H9 (cell line): ENCODE data around the gene TBC1D22A. TPM values are rescaled to one million over a fixed set of nuclear protein-coding genes. Genes with fewer than 3 reads are reported as not detected.

ENCODE experiments used
- DNase-seq: peaks from one replicate; pipeline ENCODE4 v3.0.0-alpha.2; 2017
- H2AFZ ChIP-seq: one replicate; pipeline ENCODE4 v1.6.1; 2013; ENCODE audit warnings: mild to moderate bottlenecking, low read length, control low read depth, moderate library complexity
- H2AK5ac ChIP-seq: 2 replicates; pipeline ENCODE4 v1.6.1; 2013; ENCODE audit warnings: low read length, control low read depth, mixed read lengths; ENCODE audit not compliant: insufficient read length
- H2BK120ac ChIP-seq: one replicate; pipeline ENCODE4 v1.6.1; 2013; ENCODE audit warnings: low read depth, mild to moderate bottlenecking, low read length, control low read depth, inconsistent platforms; ENCODE audit not compliant: poor library complexity, severe bottlenecking
- H2BK12ac ChIP-seq: 2 replicates; pipeline ENCODE4 v1.6.1; 2013; ENCODE audit warnings: low read length, control low read depth, mixed read lengths, low read depth; ENCODE audit not compliant: insufficient read length
- H2BK15ac ChIP-seq: 2 replicates; pipeline ENCODE4 v1.6.1; 2013; ENCODE audit warnings: low read depth, low read length, control low read depth
- H2BK20ac ChIP-seq: one replicate; pipeline ENCODE4 v1.6.1; 2013; ENCODE audit warnings: low read depth, mild to moderate bottlenecking, low read length, control low read depth, inconsistent platforms; ENCODE audit not compliant: poor library complexity, severe bottlenecking
- H2BK5ac ChIP-seq: 2 replicates; pipeline ENCODE4 v1.6.1; 2013; ENCODE audit warnings: low read length, control low read depth, mixed read lengths; ENCODE audit not compliant: insufficient read length
- H3K14ac ChIP-seq: 2 replicates; pipeline ENCODE4 v1.6.1; 2013; ENCODE audit warnings: low read length, control low read depth; ENCODE audit not compliant: insufficient read depth
- H3K18ac ChIP-seq: 2 replicates; pipeline ENCODE4 v1.6.1; 2013; ENCODE audit warnings: low read depth, mild to moderate bottlenecking, mixed read lengths, low read length, control low read depth; ENCODE audit not compliant: insufficient read length
- H3K23ac ChIP-seq: 2 replicates; pipeline ENCODE4 v1.6.1; 2013; ENCODE audit warnings: low read length, control low read depth, mixed read lengths, low read depth; ENCODE audit not compliant: insufficient read length
- H3K23me2 ChIP-seq: 2 replicates; pipeline ENCODE4 v1.6.1; 2013; ENCODE audit warnings: low read depth, mild to moderate bottlenecking, mixed read lengths, low read length, control low read depth; ENCODE audit not compliant: insufficient read length, poor library complexity, severe bottlenecking
- H3K27ac ChIP-seq: 2 replicates; pipeline ENCODE4 v1.5.1; 2013; ENCODE audit warnings: low read length, control low read depth, mixed read lengths, low read depth; ENCODE audit not compliant: insufficient read length
- H3K27me3 ChIP-seq: 2 replicates; pipeline ENCODE4 v1.6.1; 2013; ENCODE audit warnings: low read length, control low read depth, inconsistent platforms; ENCODE audit not compliant: insufficient read depth
- H3K4ac ChIP-seq: 2 replicates; pipeline ENCODE4 v1.6.1; 2013; ENCODE audit warnings: low read depth, mild to moderate bottlenecking, control low read depth, inconsistent platforms, low read length, moderate library complexity
- H3K4me1 ChIP-seq: 2 replicates; pipeline ENCODE4 v1.6.1; 2013; ENCODE audit warnings: low read length, control low read depth, inconsistent platforms; ENCODE audit not compliant: insufficient read depth
- H3K4me2 ChIP-seq: 2 replicates; pipeline ENCODE4 v1.6.1; 2013; ENCODE audit warnings: low read length, control low read depth, mixed read lengths; ENCODE audit not compliant: insufficient read length, insufficient read depth
- H3K56ac ChIP-seq: 2 replicates; pipeline ENCODE4 v1.6.1; 2013; ENCODE audit warnings: low read depth, mild to moderate bottlenecking, mixed read lengths, low read length, control low read depth; ENCODE audit not compliant: insufficient read length
- H3K79me1 ChIP-seq: 2 replicates; pipeline ENCODE4 v1.6.1; 2013; ENCODE audit warnings: low read depth, mild to moderate bottlenecking, moderate library complexity, low read length, control low read depth, inconsistent platforms; ENCODE audit not compliant: insufficient read depth, poor library complexity, severe bottlenecking
- H3K79me2 ChIP-seq: 2 replicates; pipeline ENCODE4 v1.6.1; 2013; ENCODE audit warnings: low read length, control low read depth, inconsistent platforms; ENCODE audit not compliant: insufficient read depth
- H3K9ac ChIP-seq: 2 replicates; pipeline ENCODE4 v1.6.1; 2013; ENCODE audit warnings: low read length, control low read depth, mixed read lengths; ENCODE audit not compliant: insufficient read length; ENCODE audit errors: extremely low read depth
- H3K9me3 ChIP-seq: one replicate; pipeline ENCODE4 v1.6.1; 2013; ENCODE audit warnings: low read depth, low read length, inconsistent platforms; ENCODE audit not compliant: control insufficient read depth
- H3T11ph ChIP-seq: one replicate; pipeline ENCODE4 v1.6.1; 2013; ENCODE audit warnings: mild to moderate bottlenecking, low read length, control low read depth, inconsistent platforms
- H4K20me1 ChIP-seq: one replicate; pipeline ENCODE4 v1.6.1; 2013; ENCODE audit not compliant: control insufficient read depth, insufficient read length, insufficient read depth
- H4K5ac ChIP-seq: 2 replicates; pipeline ENCODE4 v1.6.1; 2013; ENCODE audit warnings: low read depth, mild to moderate bottlenecking, mixed read lengths, low read length, control low read depth; ENCODE audit not compliant: insufficient read length
- H4K8ac ChIP-seq: replicated peaks from 2 replicates; pipeline ENCODE4 v1.6.1; 2013; ENCODE audit warnings: low read length, control low read depth, mixed read lengths, low read depth; ENCODE audit not compliant: insufficient read length
- H4K91ac ChIP-seq: 2 replicates; pipeline ENCODE4 v1.6.1; 2013; ENCODE audit warnings: low read depth, mild to moderate bottlenecking, moderate library complexity, mixed read lengths, low read length, control low read depth; ENCODE audit not compliant: insufficient read length
- H3K27ac Mint-ChIP-seq, 3 experiments: 2 replicates in 2 of 3; 3 replicates in 1 of 3; pipeline ENCODE4 v1.8.0; 2020 to 2021; ENCODE audit warnings: mixed read lengths in 3 of 3, mild to moderate bottlenecking in 1 of 3, moderate library complexity in 1 of 3
- H3K27me3 Mint-ChIP-seq: 2 replicates; pipeline ENCODE4 v1.8.0; 2021; ENCODE audit warnings: low read depth, mild to moderate bottlenecking, moderate library complexity, mixed read lengths
- H3K36me3 Mint-ChIP-seq, 3 experiments: 2 replicates in 2 of 3; 3 replicates in 1 of 3; pipeline ENCODE4 v1.8.0; 2020 to 2021; ENCODE audit warnings: low read depth in 3 of 3, mixed read lengths in 3 of 3; ENCODE audit not compliant: insufficient read depth in 1 of 3
- H3K4me1 Mint-ChIP-seq, 2 experiments: 2 replicates each; pipeline ENCODE4 v1.8.0; 2020; ENCODE audit warnings: mixed read lengths in 2 of 2
- H3K4me3 Mint-ChIP-seq, 2 experiments: 2 replicates in 1 of 2; 3 replicates in 1 of 2; pipeline ENCODE4 v1.8.0; 2020 to 2021; ENCODE audit warnings: mild to moderate bottlenecking in 2 of 2, mixed read lengths in 2 of 2, moderate library complexity in 1 of 2
- H3K9me3 Mint-ChIP-seq, 2 experiments: 2 replicates in 1 of 2; 3 replicates in 1 of 2; pipeline ENCODE4 v1.8.0; 2020; ENCODE audit warnings: mild to moderate bottlenecking in 2 of 2, mixed read lengths in 2 of 2, moderate library complexity in 1 of 2
- CTCF ChIP-seq: fragments of 200-600 bp; sonication (generic); conservative IDR thresholded peaks from 3 replicates; pipeline ENCODE4 v1.8.0; 2021; ENCODE audit warnings: antibody characterized with exemption, mild to moderate bottlenecking
- WGBS: extraction: QIAGEN DNeasy Blood & Tissue Kit; methylation state at CpG from one replicate; pipeline ENCODE4 v1.1.7; 2013; ENCODE audit warnings: missing lambda C conversion rate, low lambda C conversion rate, mixed read lengths; ENCODE audit not compliant: insufficient read length; ENCODE audit errors: extremely low coverage; 5-methylcytosine and 5-hydroxymethylcytosine counted together
- total RNA-seq: library from RNA; stranded (reverse); gene quantifications from 2 replicates; pipeline ENCODE4 v1.2.1, GENCODE V29; 2021

Gene TBC1D22A
- total RNA-seq, 1 experiment from 2014 or later, result 20.8 TPM

- no peaks in the 10 kb centered on the region for H3K27me3 ChIP-seq
- no peak overlapping the region for H3K56ac ChIP-seq
- no peak overlapping the region for H2AFZ ChIP-seq
- no peak overlapping the region for H3K27ac ChIP-seq
- no peak overlapping the region for H3K9ac ChIP-seq
- H3K4me3 Mint-ChIP-seq, result no peak overlapping the region
- H3T11ph ChIP-seq, result no peak overlapping the region
- no peak overlapping the region for H2BK20ac ChIP-seq
- no peak overlapping the region for H2BK15ac ChIP-seq
- H4K20me1 ChIP-seq, result no peaks in the 10 kb centered on the region
- TF ChIP-seq CTCF, result no peak
- no peak overlapping the region for H4K5ac ChIP-seq
- no peak overlapping the region for H3K4ac ChIP-seq
- H2BK120ac ChIP-seq, result no peak overlapping the region
- no peaks in the 10 kb centered on the region for H3K79me2 ChIP-seq
- H3K18ac ChIP-seq, result no peak overlapping the region
- H3K27ac Mint-ChIP-seq, result no peak overlapping the region
- no peaks in the 10 kb centered on the region for H3K79me1 ChIP-seq
- no peak overlapping the region for H2BK12ac ChIP-seq
- H3K27me3 Mint-ChIP-seq, result no peaks in the 10 kb centered on the region
- H2BK5ac ChIP-seq, result no peak overlapping the region
- H3K36me3 Mint-ChIP-seq, result peaks cover 25 to 38% (median 27%) of the 10 kb centered on the region in 3 experiments
- H3K9me3 ChIP-seq, result no peaks in the 10 kb centered on the region
- no peak overlapping the region for H3K14ac ChIP-seq
- H4K91ac ChIP-seq, result no peak overlapping the region
- H2AK5ac ChIP-seq, result no peak overlapping the region
- H3K9me3 Mint-ChIP-seq, result peaks cover 16% of the 10 kb centered on the region in 2 experiments
- no peak for DNase-seq
- peaks cover 16% of the 10 kb centered on the region in 2 experiments for H3K4me1 Mint-ChIP-seq
- H4K8ac ChIP-seq, result no peak overlapping the region
- WGBS, result no CpG with 5 or more reads among the region's 5 CpGs
- no peak overlapping the region for H3K4me2 ChIP-seq
- H3K23ac ChIP-seq, result no peak overlapping the region
- H3K23me2 ChIP-seq, result no peaks in the 10 kb centered on the region
- H3K4me1 ChIP-seq, result no peaks in the 10 kb centered on the region
Observed at GRCh38 chr22:46869329-46869728, 106.9 kb downstream of the TBC1D22A start.
